ENCODE measurements around the gene CDH5.

- no peak for TF ChIP-seq CHD2 (IDR thresholded peaks at IDR 0.05; ENCODE audit: low read length, partially characterized antibody)
- no peak for TF ChIP-seq MXI1 (IDR thresholded peaks at IDR 0.05; ENCODE audit: low read depth, low read length)
- no peak for TF ChIP-seq CTCF (IDR thresholded peaks at IDR 0.05)
- TF ChIP-seq YY1 (IDR thresholded peaks at IDR 0.05; ENCODE audit: low read depth), result no peak
- TF ChIP-seq EP300 (IDR thresholded peaks at IDR 0.05; ENCODE audit: borderline replicate concordance in 1 of 2, low read depth in 1 of 2, low read length in 1 of 2), result no peak
- no peak for TF ChIP-seq NRF1 (IDR thresholded peaks at IDR 0.05; ENCODE audit: low read depth, low read length)
- no peak for TF ChIP-seq REST (IDR thresholded peaks at IDR 0.05; ENCODE audit: low read depth, low read length)
Measured at GRCh38 chr16:66397736-66398433, 31.4 kb downstream of the CDH5 start.
